Measurements from ENCODE around the gene SPDEF. TPM values are rescaled to one million over a fixed set of nuclear protein-coding genes. Genes with fewer than 3 reads are reported as not detected.

SPDEF gene
- polyA plus RNA-seq, 1 donor (not counting 4 experiments of a cell fraction or from before 2014, with no cell fraction given) = 0.03 TPM

DNA sequence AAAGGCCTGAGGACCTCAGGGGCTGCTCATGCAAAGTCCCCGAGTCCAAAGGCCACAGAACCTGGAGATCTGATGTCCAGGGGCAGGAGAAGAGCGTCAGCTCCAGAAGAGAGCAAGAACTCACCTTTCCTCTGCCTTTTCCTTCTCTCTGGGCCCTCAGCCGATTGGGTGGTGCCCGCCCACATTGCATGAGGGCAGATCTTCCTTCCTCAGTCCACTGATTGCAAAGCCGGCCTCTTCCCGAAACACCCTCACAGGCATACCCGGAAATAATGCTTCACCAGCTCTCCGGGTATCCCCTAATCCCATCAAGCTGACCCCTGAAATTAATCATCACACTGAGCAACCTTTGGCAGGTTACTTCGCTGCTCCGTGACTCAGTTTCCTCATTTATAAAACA is 33.4 kb downstream of the SPDEF start:
- no peaks in the 10 kb centered on the region for H3K27me3 ChIP-seq (ENCODE audit: control insufficient read depth, extremely low read depth, insufficient read depth, low read length)
- H3K9me3 ChIP-seq (ENCODE audit: control insufficient read depth, low read depth, low read length) = no peaks in the 10 kb centered on the region
- H3K36me3 ChIP-seq (ENCODE audit: control insufficient read depth in 2 of 2, extremely low read depth in 1 of 2, insufficient read depth in 2 of 2, low read length in 2 of 2) = no peaks in the 10 kb centered on the region
- dilution Hi-C loops (cut with MboI; ENCODE audit: extremely low pct_ligation_motif_present, low sequenced_read_pairs) = no loop called here
- H3K27ac ChIP-seq (ENCODE audit: control insufficient read depth, insufficient read depth, low read length) = no peak overlapping the region
- TF ChIP-seq, protein P1, sequence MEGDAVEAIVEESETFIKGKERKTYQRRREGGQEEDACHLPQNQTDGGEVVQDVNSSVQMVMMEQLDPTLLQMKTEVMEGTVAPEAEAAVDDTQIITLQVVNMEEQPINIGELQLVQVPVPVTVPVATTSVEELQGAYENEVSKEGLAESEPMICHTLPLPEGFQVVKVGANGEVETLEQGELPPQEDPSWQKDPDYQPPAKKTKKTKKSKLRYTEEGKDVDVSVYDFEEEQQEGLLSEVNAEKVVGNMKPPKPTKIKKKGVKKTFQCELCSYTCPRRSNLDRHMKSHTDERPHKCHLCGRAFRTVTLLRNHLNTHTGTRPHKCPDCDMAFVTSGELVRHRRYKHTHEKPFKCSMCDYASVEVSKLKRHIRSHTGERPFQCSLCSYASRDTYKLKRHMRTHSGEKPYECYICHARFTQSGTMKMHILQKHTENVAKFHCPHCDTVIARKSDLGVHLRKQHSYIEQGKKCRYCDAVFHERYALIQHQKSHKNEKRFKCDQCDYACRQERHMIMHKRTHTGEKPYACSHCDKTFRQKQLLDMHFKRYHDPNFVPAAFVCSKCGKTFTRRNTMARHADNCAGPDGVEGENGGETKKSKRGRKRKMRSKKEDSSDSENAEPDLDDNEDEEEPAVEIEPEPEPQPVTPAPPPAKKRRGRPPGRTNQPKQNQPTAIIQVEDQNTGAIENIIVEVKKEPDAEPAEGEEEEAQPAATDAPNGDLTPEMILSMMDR (optimal IDR thresholded peaks at IDR 0.05 in 1 of 3, IDR thresholded peaks at IDR 0.05 in 1 of 3, conservative IDR thresholded peaks at IDR 0.05 in 1 of 3; ENCODE audit: extremely low read depth in 1 of 3, insufficient read depth in 2 of 3, low read length in 3 of 3) = no peak
- no peak for TF ChIP-seq EZH2 (IDR thresholded peaks at IDR 0.05; ENCODE audit: low read length)
- H4K20me1 ChIP-seq (ENCODE audit: control insufficient read depth, extremely low read depth, insufficient read depth, low read length) = no peaks in the 10 kb centered on the region
- H3K4me2 ChIP-seq (ENCODE audit: control insufficient read depth, extremely low read depth, insufficient read depth, low read depth, low read length) = no peak overlapping the region
- no peaks in the 10 kb centered on the region for H3K79me2 ChIP-seq (ENCODE audit: control insufficient read depth, insufficient read depth, low read length)
- H3K9me1 ChIP-seq (ENCODE audit: control insufficient read depth, extremely low read depth, insufficient read depth, low read length) = no peaks in the 10 kb centered on the region
- no peak overlapping the region for H3K9ac ChIP-seq (ENCODE audit: control insufficient read depth, extremely low read depth, insufficient read depth, low read length)
- FAIRE-seq (no peak), DNase-seq (ENCODE audit: low read depth, low spot score) (no peak)
- no peaks in the 10 kb centered on the region for H3K4me1 ChIP-seq (ENCODE audit: control insufficient read depth, extremely low read depth, insufficient read depth, low read length)
- no peak overlapping the region for H3K4me3 ChIP-seq (ENCODE audit: control insufficient read depth in 2 of 3, extremely low read depth in 1 of 3, insufficient read depth in 2 of 3, low read depth in 1 of 3, low read length in 3 of 3)
- no peak overlapping the region for H2AFZ ChIP-seq (ENCODE audit: control insufficient read depth, low read length)

DNA sequence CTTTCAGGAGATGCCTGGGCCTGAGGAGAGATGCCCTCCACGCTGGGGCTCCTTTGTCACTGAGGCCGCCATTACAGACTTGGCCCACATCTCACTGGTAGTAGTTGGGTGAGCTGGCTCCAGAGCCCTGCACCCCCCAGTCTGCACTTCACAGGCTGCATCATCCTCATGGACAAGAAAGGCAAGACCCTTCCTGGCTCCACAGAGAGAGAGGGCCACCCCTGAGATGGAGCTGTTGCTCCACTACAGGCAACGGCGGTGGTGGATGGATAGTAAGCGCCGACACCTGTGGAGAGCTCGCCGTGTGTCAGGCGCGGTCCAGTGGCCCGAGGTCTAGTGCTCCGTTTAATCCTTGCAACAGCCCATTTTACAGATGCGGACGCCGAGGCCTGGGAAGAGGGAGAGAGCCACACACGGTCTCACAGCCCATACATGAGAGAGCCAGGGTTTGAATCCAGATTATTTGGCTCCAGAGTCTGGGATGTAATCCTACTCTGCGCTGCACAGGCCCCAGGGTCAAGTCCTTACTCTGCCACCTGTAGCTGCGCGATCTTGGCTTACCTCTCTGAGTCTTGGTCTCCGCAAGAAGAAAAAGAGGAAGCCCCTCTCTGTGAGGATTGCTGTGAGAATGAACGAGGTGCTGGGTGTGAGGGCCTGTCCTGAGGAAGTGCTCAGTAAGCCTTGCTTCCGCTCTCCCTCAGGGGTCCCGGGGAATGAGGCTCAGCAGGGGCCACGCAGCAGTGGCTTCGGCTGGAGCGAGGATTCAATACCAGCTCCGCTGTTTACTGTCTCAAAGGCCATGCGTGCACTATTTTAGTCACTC is 34.5 kb downstream of the SPDEF start:
- no peak overlapping the region for H3K4me2 ChIP-seq (ENCODE audit: control insufficient read depth, extremely low read depth, insufficient read depth, low read depth, low read length)
- H3K9me3 ChIP-seq (ENCODE audit: control insufficient read depth, low read depth, low read length) = no peaks in the 10 kb centered on the region
- no peak overlapping the region for H3K4me3 ChIP-seq (ENCODE audit: control insufficient read depth in 2 of 3, extremely low read depth in 1 of 3, insufficient read depth in 2 of 3, low read depth in 1 of 3, low read length in 3 of 3)
- no peak overlapping the region for H3K9ac ChIP-seq (ENCODE audit: control insufficient read depth, extremely low read depth, insufficient read depth, low read length)
- no peak overlapping the region for H3K27ac ChIP-seq (ENCODE audit: control insufficient read depth, insufficient read depth, low read length)
- H2AFZ ChIP-seq (ENCODE audit: control insufficient read depth, low read length) = no peak overlapping the region
- H3K79me2 ChIP-seq (ENCODE audit: control insufficient read depth, insufficient read depth, low read length) = no peaks in the 10 kb centered on the region
- H3K4me1 ChIP-seq (ENCODE audit: control insufficient read depth, extremely low read depth, insufficient read depth, low read length) = no peaks in the 10 kb centered on the region
- dilution Hi-C loops (cut with MboI; ENCODE audit: extremely low pct_ligation_motif_present, low sequenced_read_pairs) = no loop called here
- no peaks in the 10 kb centered on the region for H3K9me1 ChIP-seq (ENCODE audit: control insufficient read depth, extremely low read depth, insufficient read depth, low read length)
- no peak for TF ChIP-seq EZH2 (IDR thresholded peaks at IDR 0.05; ENCODE audit: low read length)
- TF ChIP-seq, protein P1 (optimal IDR thresholded peaks at IDR 0.05 in 1 of 3, IDR thresholded peaks at IDR 0.05 in 1 of 3, conservative IDR thresholded peaks at IDR 0.05 in 1 of 3; ENCODE audit: extremely low read depth in 1 of 3, insufficient read depth in 2 of 3, low read length in 3 of 3) = no peak
- DNase-seq (ENCODE audit: low read depth, low spot score) (no peak), FAIRE-seq (no peak)
- H3K36me3 ChIP-seq (ENCODE audit: control insufficient read depth in 2 of 2, extremely low read depth in 1 of 2, insufficient read depth in 2 of 2, low read length in 2 of 2) = no peaks in the 10 kb centered on the region
- H4K20me1 ChIP-seq (ENCODE audit: control insufficient read depth, extremely low read depth, insufficient read depth, low read length) = no peaks in the 10 kb centered on the region
- no peaks in the 10 kb centered on the region for H3K27me3 ChIP-seq (ENCODE audit: control insufficient read depth, extremely low read depth, insufficient read depth, low read length)
